Renal cortical epithelial cell (primary cell): ENCODE data around the gene CILP2. TPM values are rescaled to one million over a fixed set of nuclear protein-coding genes. Genes with fewer than 3 reads are reported as not detected.

ENCODE experiments used
- DNase-seq: peaks from one replicate; pipeline ENCODE4 v3.0.0-alpha.2; 2011; ENCODE audit warnings: low read depth
- total RNA-seq: library from RNA; depleted of rRNA; stranded (reverse); fragments of >200 nt; gene quantifications from 2 replicates; pipeline ENCODE4 v1.2.3, GENCODE V29; 2014

Gene CILP2
- total RNA-seq, 1 donor from 2014 or later, result 0.60 TPM

GRCh38 chr19:19567391-19567790 is 29.3 kb downstream of the CILP2 start:
- DNase-seq, result no peak

GRCh38 chr19:19568802-19569756 is 31.0 kb downstream of the CILP2 start:
- no peak for DNase-seq

GRCh38 chr19:19570571-19570970 is 32.5 kb downstream of the CILP2 start:
- no peak for DNase-seq

- no peak for DNase-seq
These were observed 33.2 kb downstream of the CILP2 start for GRCh38 chr19:19571071-19571786.

- DNase-seq, result no peak
These were observed 37.3 kb downstream of the CILP2 start for GRCh38 chr19:19575411-19575810.

- DNase-seq, result no peak
These were observed 40.2 kb downstream of the CILP2 start for GRCh38 chr19:19578252-19578651.

- DNase-seq, result no peak
These were observed 41.7 kb downstream of the CILP2 start for GRCh38 chr19:19579533-19580361.

GRCh38 chr19:19580418-19580817 is 42.4 kb downstream of the CILP2 start:
- DNase-seq, result no peak

- DNase-seq, result no peak
These were observed 43.3 kb downstream of the CILP2 start for GRCh38 chr19:19581391-19581790.

- no peak for DNase-seq
These were observed 44.4 kb downstream of the CILP2 start for GRCh38 chr19:19582471-19582870.

- no peak for DNase-seq
These were observed 46.3 kb downstream of the CILP2 start for GRCh38 chr19:19584356-19584755.

- DNase-seq, result no peak
These were observed 49.7 kb downstream of the CILP2 start for GRCh38 chr19:19587771-19588170.

GRCh38 chr19:19588546-19588945 is 50.5 kb downstream of the CILP2 start:
- DNase-seq, result no peak

GRCh38 chr19:19591133-19591825 is 53.2 kb downstream of the CILP2 start:
- peak; percentile 96 for DNase-seq

GRCh38 chr19:19592690-19593089 is 54.6 kb downstream of the CILP2 start:
- DNase-seq, result no peak

- DNase-seq, result no peak
These were observed 56.3 kb downstream of the CILP2 start for GRCh38 chr19:19594381-19594780.

- DNase-seq, result no peak
These were observed 57.2 kb downstream of the CILP2 start for GRCh38 chr19:19595171-19595701.
